Breast epithelium (tissue), 3 donors: ENCODE measurements around the gene TGFBI.

Experiments
- POLR2A ChIP-seq: fragments of 450-650 bp; IDR thresholded peaks from one replicate; pipeline ENCODE4 v1.6.1; 2016; ENCODE audit warnings: antibody characterized with exemption, mild to moderate bottlenecking, moderate library complexity
- POLR2AphosphoS5 ChIP-seq, 3 donors: sonication (generic); formaldehyde crosslinking; IDR thresholded peaks; one replicate each; pipeline ENCODE4 v1.6.1; 2017; ENCODE audit warnings: antibody characterized with exemption in 3 of 3
- TF ChIP-seq, protein P1 (sequence below), 3 donors: fragments of 450-650 bp; IDR thresholded peaks; one replicate each; pipeline ENCODE4 v1.5.1; 2016 to 2017; ENCODE audit warnings: antibody characterized with exemption in 3 of 3, mild to moderate bottlenecking in 3 of 3, moderate library complexity in 3 of 3

DNA sequence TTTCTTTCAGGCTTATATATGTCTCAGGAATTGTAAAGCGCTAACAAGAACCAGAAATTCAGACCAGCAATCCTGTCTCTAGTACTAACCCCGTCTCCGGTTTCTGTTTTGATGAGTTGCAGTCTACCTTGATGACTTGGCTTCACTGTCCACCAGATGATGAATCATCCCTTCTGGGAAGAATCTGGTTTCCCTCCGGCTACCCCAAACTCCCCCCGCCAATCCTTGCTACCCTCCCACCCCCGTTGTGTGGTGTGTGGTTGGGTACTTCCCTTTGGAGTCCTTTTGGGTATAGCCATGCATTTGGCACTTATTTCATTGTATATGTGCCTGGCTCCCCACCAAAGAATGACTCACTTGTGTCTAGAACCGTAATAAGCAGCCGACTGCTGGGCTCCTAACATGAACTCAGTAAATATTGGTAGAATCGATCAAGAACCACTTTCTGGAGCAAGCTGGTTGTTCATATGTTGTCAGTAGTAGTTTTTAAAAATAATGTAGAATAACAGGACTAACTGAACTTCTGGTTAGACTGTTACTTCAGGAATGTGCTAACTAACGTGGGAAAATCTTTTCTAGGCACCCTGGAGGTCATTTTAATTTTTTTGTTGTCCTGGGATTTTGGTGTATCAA is 8.3 kb upstream of the TGFBI start:
- no peak for TF ChIP-seq POLR2A
- TF ChIP-seq, protein P1, sequence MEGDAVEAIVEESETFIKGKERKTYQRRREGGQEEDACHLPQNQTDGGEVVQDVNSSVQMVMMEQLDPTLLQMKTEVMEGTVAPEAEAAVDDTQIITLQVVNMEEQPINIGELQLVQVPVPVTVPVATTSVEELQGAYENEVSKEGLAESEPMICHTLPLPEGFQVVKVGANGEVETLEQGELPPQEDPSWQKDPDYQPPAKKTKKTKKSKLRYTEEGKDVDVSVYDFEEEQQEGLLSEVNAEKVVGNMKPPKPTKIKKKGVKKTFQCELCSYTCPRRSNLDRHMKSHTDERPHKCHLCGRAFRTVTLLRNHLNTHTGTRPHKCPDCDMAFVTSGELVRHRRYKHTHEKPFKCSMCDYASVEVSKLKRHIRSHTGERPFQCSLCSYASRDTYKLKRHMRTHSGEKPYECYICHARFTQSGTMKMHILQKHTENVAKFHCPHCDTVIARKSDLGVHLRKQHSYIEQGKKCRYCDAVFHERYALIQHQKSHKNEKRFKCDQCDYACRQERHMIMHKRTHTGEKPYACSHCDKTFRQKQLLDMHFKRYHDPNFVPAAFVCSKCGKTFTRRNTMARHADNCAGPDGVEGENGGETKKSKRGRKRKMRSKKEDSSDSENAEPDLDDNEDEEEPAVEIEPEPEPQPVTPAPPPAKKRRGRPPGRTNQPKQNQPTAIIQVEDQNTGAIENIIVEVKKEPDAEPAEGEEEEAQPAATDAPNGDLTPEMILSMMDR (IDR thresholded peaks at IDR 0.05): no peak
- no peak for TF ChIP-seq POLR2AphosphoS5 (IDR thresholded peaks at IDR 0.05)
